ENCODE results near the gene CHCHD2.
A peak's percentile ranks its signal among the peaks of the same experiment; 100 is the strongest.
"Not testable (repeated sequence)": the region's sequence is repeated elsewhere in the genome, so short reads cannot be mapped to it uniquely, and the experiment has no call there.

CHCHD2 gene

GRCh38 chr7:56083150-56083785 lies 23.0 kb downstream of the CHCHD2 start:
- DNase-seq (ENCODE audit: low read depth in 2 of 2): no peak

GRCh38 chr7:56081626-56082340 lies 24.5 kb downstream of the CHCHD2 start:
- DNase-seq (ENCODE audit: low read depth in 2 of 2): no peak

- DNase-seq (ENCODE audit: low read depth in 2 of 2): not testable (repeated sequence)
Measured at GRCh38 chr7:56080726-56081435, 25.4 kb downstream of the CHCHD2 start.

- DNase-seq (ENCODE audit: low read depth in 2 of 2): no peak
Measured at GRCh38 chr7:56079450-56080185, 26.7 kb downstream of the CHCHD2 start.

- DNase-seq (ENCODE audit: low read depth in 2 of 2): no peak
Measured at GRCh38 chr7:56078196-56078595, 28.1 kb downstream of the CHCHD2 start.

GRCh38 chr7:56077681-56078080 lies 28.6 kb downstream of the CHCHD2 start:
- no peak for DNase-seq (ENCODE audit: low read depth in 2 of 2)

GRCh38 chr7:56074371-56074791 lies 31.9 kb downstream of the CHCHD2 start:
- peak; percentile 49 to 57 for DNase-seq (ENCODE audit: low read depth in 2 of 2)

GRCh38 chr7:56066376-56066775 lies 39.9 kb downstream of the CHCHD2 start:
- DNase-seq (ENCODE audit: low read depth in 2 of 2): not testable (repeated sequence)

- DNase-seq (ENCODE audit: low read depth in 2 of 2): peak; percentile 88 to 89
Measured at GRCh38 chr7:56063882-56064625, 42.2 kb downstream of the CHCHD2 start, which contains the start of gene SUMF2. Gene SUMF2 (plus strand): TSS chr7:56064286. CDS start chr7:56064312, 26 bp downstream.

GRCh38 chr7:56063500-56063881 lies 42.8 kb downstream of the CHCHD2 start:
- DNase-seq (ENCODE audit: low read depth in 2 of 2): no peak

- no peak for DNase-seq (ENCODE audit: low read depth in 2 of 2)
Measured at GRCh38 chr7:56062382-56062781, 43.9 kb downstream of the CHCHD2 start.

- DNase-seq (ENCODE audit: low read depth in 2 of 2): no peak
Measured at GRCh38 chr7:56053993-56054392, 52.3 kb downstream of the CHCHD2 start.

GRCh38 chr7:56053379-56053778 lies 52.9 kb downstream of the CHCHD2 start:
- DNase-seq (ENCODE audit: low read depth in 2 of 2): no peak

All from stimulated activated CD4-positive, alpha-beta T cell treated with anti-CD3 and anti-CD28 coated beads, Interleukin-1b, Interleukin-23, amount 100 ng/mL, for 4 hours (primary cell).